ENCODE results near the gene CD28.

Gene CD28

DNA sequence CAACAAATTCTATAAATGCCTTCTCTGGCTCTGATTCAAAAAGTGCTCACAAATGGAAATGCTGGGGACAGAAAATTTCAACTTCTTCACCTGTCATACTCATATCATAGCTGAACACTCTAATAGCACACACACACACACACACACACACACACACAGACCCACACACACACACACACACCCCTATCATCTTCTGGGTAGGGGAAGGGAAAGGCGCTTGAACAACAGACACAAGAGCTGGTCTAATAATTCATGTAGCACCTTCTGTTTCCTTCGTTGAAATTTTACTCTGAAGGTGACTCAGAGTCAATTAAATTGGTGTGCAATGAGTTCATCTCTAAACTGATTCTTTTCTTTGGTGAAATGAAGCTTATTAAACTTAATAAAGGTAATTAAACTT, 32.9 kb downstream of the CD28 start:
- no peak overlapping the region for H2AFZ ChIP-seq (ENCODE audit: low read length)
- H3K79me2 ChIP-seq (ENCODE audit: insufficient read depth, low read length) = no peaks in the 10 kb centered on the region
- H4K20me1 ChIP-seq (ENCODE audit: insufficient read depth, low read length) = no peaks in the 10 kb centered on the region
- no peaks in the 10 kb centered on the region for H3K9me2 ChIP-seq (ENCODE audit: low read depth, low read length)
- H3K9ac ChIP-seq (ENCODE audit: low read length) = no peak overlapping the region
- H3K9me3 ChIP-seq (ENCODE audit: low read length) = no peaks in the 10 kb centered on the region
- H3K27ac ChIP-seq (ENCODE audit: low read depth, low read length, poor library complexity, severe bottlenecking) = no peak overlapping the region
- TF ChIP-seq EZH2 (IDR thresholded peaks at IDR 0.05; ENCODE audit: borderline replicate concordance, low read length) = no peak
- TF ChIP-seq, protein P1, sequence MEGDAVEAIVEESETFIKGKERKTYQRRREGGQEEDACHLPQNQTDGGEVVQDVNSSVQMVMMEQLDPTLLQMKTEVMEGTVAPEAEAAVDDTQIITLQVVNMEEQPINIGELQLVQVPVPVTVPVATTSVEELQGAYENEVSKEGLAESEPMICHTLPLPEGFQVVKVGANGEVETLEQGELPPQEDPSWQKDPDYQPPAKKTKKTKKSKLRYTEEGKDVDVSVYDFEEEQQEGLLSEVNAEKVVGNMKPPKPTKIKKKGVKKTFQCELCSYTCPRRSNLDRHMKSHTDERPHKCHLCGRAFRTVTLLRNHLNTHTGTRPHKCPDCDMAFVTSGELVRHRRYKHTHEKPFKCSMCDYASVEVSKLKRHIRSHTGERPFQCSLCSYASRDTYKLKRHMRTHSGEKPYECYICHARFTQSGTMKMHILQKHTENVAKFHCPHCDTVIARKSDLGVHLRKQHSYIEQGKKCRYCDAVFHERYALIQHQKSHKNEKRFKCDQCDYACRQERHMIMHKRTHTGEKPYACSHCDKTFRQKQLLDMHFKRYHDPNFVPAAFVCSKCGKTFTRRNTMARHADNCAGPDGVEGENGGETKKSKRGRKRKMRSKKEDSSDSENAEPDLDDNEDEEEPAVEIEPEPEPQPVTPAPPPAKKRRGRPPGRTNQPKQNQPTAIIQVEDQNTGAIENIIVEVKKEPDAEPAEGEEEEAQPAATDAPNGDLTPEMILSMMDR (IDR thresholded peaks at IDR 0.05; ENCODE audit: low read length) = no peak
- no peak overlapping the region for H3K4me2 ChIP-seq (ENCODE audit: low read length)
- no peaks in the 10 kb centered on the region for H3F3A ChIP-seq (ENCODE audit: insufficient read depth, low read length)
- no peak overlapping the region for H3K4me3 ChIP-seq (ENCODE audit: low read depth, low read length, poor library complexity, severe bottlenecking)
- H3K4me1 ChIP-seq (ENCODE audit: insufficient read depth, low read length, severe bottlenecking) = peaks cover 17% of the 10 kb centered on the region
- no peaks in the 10 kb centered on the region for H3K27me3 ChIP-seq (ENCODE audit: insufficient read depth, low read length)
- no peaks in the 10 kb centered on the region for H3K36me3 ChIP-seq (ENCODE audit: insufficient read depth, low read length)

DNA sequence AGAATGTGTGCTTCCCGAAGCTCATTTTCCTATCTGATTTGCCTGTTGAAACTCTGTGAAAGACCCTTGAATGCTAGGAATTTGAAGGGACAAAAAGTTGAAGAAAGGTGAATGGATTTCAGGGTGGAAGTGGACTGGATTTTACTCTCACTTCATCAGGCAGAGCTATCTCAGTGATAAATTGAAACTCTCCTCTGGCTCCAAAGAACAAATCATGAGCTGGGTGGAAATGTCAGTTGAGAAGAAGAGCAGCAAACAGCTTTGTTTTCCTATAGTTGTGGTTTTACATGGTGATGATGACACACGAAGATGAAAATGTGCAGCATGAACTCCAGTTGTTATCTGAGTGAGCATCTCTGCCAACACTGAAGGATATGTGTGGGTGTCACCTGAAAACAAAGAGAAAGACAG, 34.4 kb downstream of the CD28 start:
- Histone ChIP-seq H3K9ac (ENCODE audit: low read length) (no peak overlapping the region), H4K20me1 (ENCODE audit: insufficient read depth, low read length) (no peaks in the 10 kb centered on the region), H3K4me2 (ENCODE audit: low read length) (peak overlapping the region; percentile 46), H3K27me3 (ENCODE audit: insufficient read depth, low read length) (no peaks in the 10 kb centered on the region), H3K4me3 (ENCODE audit: low read depth, low read length, poor library complexity, severe bottlenecking) (no peak overlapping the region), H3K4me1 (ENCODE audit: insufficient read depth, low read length, severe bottlenecking) (peaks cover 17% of the 10 kb centered on the region), H3K9me3 (ENCODE audit: low read length) (no peaks in the 10 kb centered on the region), H2AFZ (ENCODE audit: low read length) (no peak overlapping the region), H3K9me2 (ENCODE audit: low read depth, low read length) (no peaks in the 10 kb centered on the region), H3F3A (ENCODE audit: insufficient read depth, low read length) (no peaks in the 10 kb centered on the region), H3K79me2 (ENCODE audit: insufficient read depth, low read length) (no peaks in the 10 kb centered on the region), H3K36me3 (ENCODE audit: insufficient read depth, low read length) (no peaks in the 10 kb centered on the region; the same call in 1 of the 2 replicates), H3K27ac (ENCODE audit: low read depth, low read length, poor library complexity, severe bottlenecking) (peak overlapping the region; percentile 55)
- TF ChIP-seq, protein P1 (IDR thresholded peaks at IDR 0.05; ENCODE audit: low read length) = no peak
- TF ChIP-seq EZH2 (IDR thresholded peaks at IDR 0.05; ENCODE audit: borderline replicate concordance, low read length) = no peak

DNA sequence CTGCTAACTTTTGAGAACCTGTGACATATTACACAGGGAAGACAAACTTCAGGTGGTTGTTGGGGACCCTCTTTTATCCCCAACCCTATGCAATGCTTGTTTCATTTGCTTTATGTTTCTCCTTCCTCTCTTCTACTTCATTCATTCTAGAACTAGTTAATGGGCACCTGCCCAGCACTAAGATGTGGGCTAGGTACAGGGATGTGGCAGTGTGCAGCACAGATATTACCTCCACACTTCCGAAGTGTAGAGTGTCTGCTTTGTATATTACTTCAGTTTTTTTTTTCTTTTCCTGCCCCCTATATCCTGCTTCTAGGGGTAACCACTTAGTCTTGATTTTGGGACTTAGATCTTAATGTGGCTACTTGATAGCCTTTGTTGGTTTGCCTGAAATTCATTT, 35.1 kb downstream of the CD28 start:
- no peaks in the 10 kb centered on the region for H3K27me3 ChIP-seq (ENCODE audit: insufficient read depth, low read length)
- no peaks in the 10 kb centered on the region for H3K9me2 ChIP-seq (ENCODE audit: low read depth, low read length)
- H3K9ac ChIP-seq (ENCODE audit: low read length) = no peak overlapping the region
- H3K4me2 ChIP-seq (ENCODE audit: low read length) = peak overlapping the region; percentile 46
- H4K20me1 ChIP-seq (ENCODE audit: insufficient read depth, low read length) = no peaks in the 10 kb centered on the region
- no peaks in the 10 kb centered on the region for H3K79me2 ChIP-seq (ENCODE audit: insufficient read depth, low read length)
- no peaks in the 10 kb centered on the region for H3F3A ChIP-seq (ENCODE audit: insufficient read depth, low read length)
- peak overlapping the region; percentile 55 for H3K27ac ChIP-seq (ENCODE audit: low read depth, low read length, poor library complexity, severe bottlenecking)
- no peaks in the 10 kb centered on the region; the same call in 1 of the 2 replicates for H3K36me3 ChIP-seq (ENCODE audit: insufficient read depth, low read length)
- H3K4me1 ChIP-seq (ENCODE audit: insufficient read depth, low read length, severe bottlenecking) = peaks cover 17% of the 10 kb centered on the region
- TF ChIP-seq, protein P1 (IDR thresholded peaks at IDR 0.05; ENCODE audit: low read length) = no peak
- TF ChIP-seq EZH2 (IDR thresholded peaks at IDR 0.05; ENCODE audit: borderline replicate concordance, low read length) = no peak
- no peak overlapping the region for H3K4me3 ChIP-seq (ENCODE audit: low read depth, low read length, poor library complexity, severe bottlenecking)
- no peak overlapping the region for H2AFZ ChIP-seq (ENCODE audit: low read length)
- H3K9me3 ChIP-seq (ENCODE audit: low read length) = no peaks in the 10 kb centered on the region
